NCI-H2227 (cell line): ENCODE measurements around the gene NBAS.
"Not testable (repeated sequence)": the region's sequence is repeated elsewhere in the genome, so short reads cannot be mapped to it uniquely, and the experiment has no call there.

Source experiments
- DNase-seq: peaks from one replicate; lab custom pipeline; 2025; ENCODE audit not compliant: unreplicated experiment; lab: John Stamatoyannopoulos, UW

The NBAS gene

DNA sequence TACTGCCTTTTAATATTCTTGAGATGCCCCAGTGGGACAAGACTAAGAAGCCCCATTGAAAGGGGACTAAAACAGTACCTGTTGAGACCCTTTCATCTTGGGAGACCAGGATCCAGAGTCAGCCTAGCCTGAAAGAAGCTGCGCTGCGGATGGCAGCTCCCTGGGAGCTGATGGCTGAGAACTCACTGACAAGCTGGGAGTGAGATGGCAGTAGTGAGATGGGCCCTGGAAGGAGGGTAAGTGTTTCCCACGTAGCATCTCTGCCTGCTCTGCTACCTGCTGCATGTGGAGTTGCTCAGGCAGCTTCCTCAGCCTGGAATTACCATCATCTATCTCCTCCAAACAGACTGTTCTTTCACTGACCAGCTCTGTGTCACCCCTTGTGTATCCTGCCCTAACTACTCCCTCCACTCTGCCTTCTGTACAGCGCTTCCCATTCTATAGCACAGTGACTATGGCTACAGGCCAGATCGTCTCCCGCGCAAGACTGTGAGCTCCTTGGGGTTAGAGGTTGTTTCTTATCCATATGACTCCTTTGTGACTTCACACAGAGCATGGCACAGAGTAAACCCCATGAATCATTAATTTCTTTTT is 330.4 kb downstream of the NBAS start:
- no peak for DNase-seq

- DNase-seq = no peak
Measured at GRCh38 chr2:15226661-15227060, 334.5 kb downstream of the NBAS start.

DNA sequence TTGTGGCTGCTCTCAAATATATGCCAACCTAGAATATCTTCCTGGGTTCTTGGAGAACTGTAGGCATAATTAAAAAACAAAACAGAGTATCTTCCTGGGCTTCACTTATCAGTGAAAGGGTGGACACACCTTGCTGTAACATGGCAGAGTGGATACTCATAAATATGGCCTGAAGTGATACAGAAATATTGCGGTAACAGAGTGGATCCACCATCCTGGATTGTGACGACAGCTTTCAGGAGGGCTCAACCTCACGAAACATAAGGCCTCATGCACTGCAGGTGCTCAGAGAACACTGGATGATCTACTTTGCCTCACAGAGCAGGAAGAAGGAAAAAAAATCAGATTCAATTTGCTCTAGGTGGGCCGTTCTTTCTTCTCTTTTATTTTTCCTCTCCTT is 336.0 kb downstream of the NBAS start:
- DNase-seq = no peak

GRCh38 chr2:15224641-15225040 is 336.5 kb downstream of the NBAS start:
- DNase-seq = no peak

DNA sequence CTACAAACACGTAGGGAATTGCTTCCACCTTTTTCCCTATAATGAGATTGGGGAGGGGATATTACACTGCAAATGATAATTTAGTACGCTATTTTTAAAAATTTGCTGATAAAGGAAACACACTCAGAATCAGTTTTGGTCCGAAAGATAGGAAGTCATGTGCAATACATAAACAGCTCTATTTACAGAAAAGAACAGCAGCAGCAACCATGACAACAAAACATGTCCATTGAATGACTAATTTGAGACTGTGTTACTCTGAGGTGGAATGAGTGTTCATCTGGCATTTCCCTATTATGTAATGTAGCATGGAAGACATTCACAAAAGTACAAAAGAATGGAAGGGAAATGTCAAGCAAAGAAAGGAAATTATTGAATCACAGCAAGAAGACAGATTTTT is 337.2 kb downstream of the NBAS start:
- DNase-seq = no peak

DNA sequence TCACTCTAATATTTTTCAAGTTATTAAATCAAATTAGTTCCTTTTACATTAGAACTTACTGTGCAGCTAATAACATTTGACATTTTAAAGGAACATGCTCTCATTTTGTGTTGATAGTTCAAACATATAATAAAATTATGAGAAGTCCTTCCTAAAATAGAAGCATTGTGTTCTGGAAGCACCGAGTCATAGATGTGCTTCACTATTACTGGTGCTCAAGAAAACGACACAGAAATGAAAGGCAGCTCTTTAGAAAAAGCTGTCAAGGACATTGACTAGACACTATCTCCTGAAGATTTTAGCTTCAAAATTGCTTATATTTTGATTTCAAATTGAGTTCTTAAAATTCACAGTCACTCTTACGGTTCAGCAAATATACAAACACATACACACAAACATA is 338.3 kb downstream of the NBAS start:
- DNase-seq = no peak

GRCh38 chr2:15220603-15221002 is 340.5 kb downstream of the NBAS start:
- DNase-seq = no peak

DNA sequence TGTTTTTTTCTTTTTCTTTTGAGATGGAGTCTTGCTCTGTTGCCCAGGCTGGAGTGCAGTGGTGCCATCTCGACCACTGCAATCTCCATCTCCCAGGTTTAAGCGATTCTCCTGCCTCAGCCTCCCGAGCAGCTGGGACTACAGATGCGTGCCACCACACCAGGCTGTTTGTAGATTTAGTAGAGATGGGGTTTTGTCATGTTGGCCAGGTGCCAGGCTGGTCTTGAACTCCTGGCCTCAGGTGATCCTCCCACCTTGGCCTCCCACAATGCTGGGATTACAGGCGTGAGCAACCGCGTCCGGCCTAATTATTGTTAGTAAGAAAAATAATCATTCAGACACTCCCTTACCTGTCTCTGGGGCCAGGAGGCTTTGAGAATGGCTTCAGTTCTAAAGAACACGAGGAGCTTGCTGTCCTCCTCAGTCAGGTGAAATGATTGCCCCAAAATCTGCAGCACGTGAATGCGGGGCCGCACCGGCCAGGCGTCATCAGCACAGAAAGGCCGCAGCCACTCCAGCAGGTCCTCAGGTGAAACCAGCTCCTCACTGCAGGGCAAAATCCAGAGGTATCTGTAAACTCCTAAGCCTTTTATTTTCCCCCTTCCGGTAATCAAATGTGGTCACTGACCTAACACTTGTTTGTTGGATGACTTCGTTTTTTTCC is 342.6 kb downstream of the NBAS start:
- DNase-seq = no peak

GRCh38 chr2:15212249-15212648 is 348.9 kb downstream of the NBAS start:
- no peak for DNase-seq

DNA sequence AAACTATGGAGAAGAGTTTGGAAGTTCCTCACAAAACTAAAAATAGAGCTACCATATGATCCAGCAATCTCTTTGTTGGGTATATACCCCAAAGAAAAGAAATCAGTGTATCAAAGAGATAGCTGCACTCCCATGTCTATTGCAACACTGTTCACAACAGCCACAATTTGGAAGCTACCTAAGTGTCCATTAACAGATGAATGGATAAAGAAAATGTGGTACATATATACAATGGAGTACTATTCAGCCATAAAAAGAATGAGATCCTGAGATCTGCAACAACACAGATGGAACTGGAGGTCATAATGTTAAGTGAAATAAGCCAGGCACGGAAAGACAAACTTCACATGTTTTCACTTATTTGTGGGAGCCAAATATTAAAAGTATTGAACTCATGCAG is 350.6 kb downstream of the NBAS start:
- not testable (repeated sequence) for DNase-seq

DNA sequence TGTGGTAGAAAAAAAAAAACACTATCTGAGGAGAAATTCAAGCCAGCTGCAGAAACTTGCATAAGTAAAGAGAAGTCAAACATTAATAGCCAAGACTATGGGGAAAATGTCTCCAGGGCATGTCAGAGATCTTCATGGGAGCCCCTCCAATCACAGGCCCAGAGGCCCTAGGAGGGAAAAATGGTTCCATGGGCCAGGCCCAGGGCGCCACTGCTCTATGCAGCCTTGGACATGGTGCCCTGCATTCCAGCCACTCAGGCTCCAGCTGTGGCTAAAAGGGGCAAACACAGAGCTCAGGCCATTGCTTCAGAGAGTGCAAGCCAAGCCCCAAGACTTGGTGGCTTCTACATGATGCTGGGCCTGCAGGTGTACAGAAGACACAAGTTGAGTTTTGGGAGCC is 354.7 kb downstream of the NBAS start:
- no peak for DNase-seq

GRCh38 chr2:15205562-15205961 is 355.6 kb downstream of the NBAS start:
- DNase-seq = no peak

DNA sequence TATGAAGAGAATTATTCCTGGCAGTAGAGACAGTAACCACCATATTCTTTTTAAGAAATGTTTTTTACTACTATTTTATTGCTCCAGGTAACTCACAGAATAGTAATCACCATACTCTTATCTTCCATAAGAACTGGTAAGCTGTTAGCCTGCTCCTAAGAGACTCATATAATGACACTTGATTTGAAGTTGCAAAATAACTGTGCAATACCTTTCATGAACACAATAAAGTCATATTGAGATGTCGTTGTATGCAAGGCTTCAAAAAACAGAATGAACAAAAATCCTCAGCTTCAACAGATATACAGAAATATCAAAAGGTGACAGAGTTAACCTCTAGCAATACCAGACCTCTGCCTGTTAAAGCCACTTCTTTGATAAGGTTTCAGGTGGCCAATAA is 360.1 kb downstream of the NBAS start:
- no peak for DNase-seq

GRCh38 chr2:15200581-15200980 is 360.6 kb downstream of the NBAS start:
- DNase-seq = no peak

GRCh38 chr2:15198051-15198450 is 363.1 kb downstream of the NBAS start:
- DNase-seq = no peak

DNA sequence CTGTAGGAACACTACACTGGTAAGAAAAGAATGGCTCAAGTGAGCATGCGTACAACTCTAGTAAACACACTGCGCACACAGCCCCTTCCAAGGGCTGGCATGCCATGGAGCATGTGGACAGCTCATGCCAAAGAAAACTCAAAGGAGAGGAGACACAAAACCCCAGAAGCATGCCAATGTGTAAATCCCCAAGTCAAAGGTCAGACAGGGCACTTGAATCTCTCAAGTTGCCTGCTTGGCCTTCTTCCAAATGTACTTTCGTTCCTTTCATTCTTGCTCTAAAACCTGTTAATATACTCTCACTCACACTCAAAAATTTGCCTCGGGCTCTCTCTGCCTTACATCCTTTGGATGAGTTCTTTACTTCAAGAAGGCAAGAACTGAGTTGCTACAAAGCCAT is 365.3 kb downstream of the NBAS start:
- DNase-seq = no peak

DNA sequence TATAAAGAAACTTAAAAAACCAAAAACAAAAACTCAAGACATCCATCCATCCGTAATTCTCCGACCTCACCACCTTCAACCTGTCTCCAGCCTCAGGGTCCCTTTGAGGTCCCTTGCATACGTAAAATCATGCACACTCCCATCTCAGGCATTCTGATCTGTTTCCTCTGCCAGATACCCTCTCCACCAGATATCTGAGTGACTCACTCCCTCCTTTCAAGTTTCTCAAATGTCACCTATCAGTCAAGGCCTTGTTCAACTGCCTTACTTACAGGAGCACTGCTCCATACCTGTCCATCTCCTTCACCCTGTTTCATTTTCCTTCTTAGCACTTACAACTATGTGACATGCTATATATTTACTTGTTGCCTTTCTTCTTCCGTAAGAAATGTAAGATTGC is 369.3 kb downstream of the NBAS start:
- no peak for DNase-seq

DNA sequence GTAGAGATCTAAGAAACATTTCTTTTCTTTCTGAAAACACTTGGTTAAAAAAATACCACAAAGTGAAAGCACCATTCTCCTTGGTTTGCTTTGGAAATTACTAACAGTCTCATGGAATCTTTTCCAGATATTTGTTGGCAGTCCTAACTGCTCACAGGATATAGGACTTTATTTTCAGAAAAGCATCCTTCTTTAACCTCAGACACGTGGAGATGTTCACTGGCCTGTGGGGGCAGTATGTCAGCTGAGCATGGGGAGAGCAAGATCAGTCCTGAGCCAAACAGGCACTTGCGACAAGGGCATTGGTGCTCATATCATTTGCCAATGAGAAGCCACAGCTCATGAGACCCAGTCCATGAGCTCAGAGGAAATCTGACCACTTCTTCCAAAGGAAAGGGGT is 371.9 kb downstream of the NBAS start:
- no peak for DNase-seq

DNA sequence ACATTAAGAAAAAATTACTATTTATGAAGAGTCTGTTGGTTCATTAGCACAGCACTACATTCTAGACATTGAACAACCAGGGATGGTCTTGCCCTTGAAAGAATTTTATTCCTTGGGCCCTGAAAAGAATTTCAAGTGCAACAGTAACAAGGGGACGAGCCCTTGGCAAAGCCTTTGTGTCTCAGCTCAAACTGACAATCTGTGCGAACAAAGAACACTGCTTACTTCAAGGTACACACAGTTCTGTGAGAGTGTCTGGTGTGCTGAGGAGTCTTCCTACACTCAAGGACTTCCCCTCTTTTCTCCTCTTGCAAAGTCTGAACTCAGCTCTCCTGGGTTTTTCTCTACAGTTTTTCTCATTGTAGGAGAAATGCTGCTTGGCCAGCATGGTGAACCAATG is 373.4 kb downstream of the NBAS start:
- DNase-seq = no peak

DNA sequence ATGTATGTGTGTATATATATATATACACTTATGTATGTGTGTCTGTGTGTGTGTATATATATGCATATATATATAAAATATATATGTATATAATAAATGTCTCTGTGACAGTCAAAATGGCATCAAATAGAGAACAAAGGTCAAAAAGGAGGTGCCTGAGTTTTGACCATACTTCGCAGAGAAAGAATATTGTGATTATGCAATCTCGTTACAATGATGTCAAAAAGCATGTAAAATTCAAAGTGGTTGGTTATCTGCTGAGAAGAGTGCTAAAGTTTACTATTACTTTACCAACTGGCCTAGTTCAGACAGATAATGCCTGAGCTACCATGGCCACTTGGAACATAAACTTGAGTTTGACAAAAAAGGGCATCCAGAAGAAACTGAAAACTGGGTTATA is 375.0 kb downstream of the NBAS start:
- DNase-seq = no peak

DNA sequence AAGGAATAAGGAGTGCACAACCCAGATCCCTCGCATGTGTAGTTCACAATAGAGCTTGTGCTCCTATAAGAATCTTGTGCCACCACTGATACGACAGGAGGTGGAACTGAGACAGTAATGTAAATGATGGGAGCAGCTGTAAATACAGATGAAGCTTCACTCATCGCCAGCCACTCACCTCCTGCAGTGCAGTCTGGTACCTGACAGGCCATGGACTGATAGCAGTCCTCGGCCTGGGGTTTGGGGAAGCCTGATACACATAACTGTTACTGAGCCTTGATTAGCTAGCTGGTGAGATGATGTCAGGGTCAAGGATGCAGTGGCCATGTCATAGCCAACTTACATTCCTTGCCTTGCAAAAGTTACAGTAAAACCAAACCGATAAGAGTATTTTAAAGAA is 376.6 kb downstream of the NBAS start:
- no peak for DNase-seq

- no peak for DNase-seq
Measured at GRCh38 chr2:15182275-15182674, 378.9 kb downstream of the NBAS start.

DNA sequence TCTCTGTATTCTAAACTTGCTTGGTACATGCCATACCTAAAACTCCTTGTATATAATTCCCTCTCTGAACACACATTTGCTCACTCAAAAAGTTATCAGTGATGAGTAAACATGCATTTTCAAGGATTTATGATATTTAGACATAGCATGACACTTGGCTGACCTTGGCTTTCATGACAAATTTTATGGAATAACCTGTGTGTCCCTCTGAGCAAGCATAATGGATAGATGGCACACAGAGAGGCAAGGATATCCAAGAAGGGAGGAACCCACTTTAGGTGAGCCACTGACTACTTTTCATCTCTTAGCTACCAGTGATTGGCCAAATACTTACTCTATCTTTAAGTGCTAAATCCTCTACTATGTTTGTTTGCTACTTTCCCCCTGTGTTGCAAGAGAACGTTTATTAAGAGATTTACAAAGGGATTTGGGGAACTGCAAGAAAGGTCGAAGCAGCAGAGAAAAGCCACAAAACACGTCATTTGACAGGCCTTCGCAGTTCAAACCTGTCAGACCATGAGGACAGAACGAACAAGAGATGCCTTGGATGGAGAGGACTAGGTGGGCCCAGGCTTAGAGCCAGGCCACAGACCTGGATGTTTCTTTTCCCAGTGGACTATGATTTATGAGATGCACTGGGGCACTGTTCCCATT is 379.9 kb downstream of the NBAS start:
- DNase-seq = no peak
